Lung (tissue), 12 donors: ENCODE results near the gene DCAF10. TPM values are rescaled to one million over a fixed set of nuclear protein-coding genes. Genes with fewer than 3 reads are reported as not detected.

Source experiments
- ATAC-seq: fragments of 200-7000 bp; cut with Tn5 transposase; one replicate; pipeline ENCODE4 v1.9.1; 2020; ENCODE audit warnings: moderate number of reproducible peaks; ENCODE audit not compliant: insufficient read depth, low FRiP score
- DNase-seq, 3 donors: peaks; one replicate each; pipeline ENCODE4 v3.0.0-alpha.2; 2013 to 2017
- H3K27ac ChIP-seq, 2 donors: one replicate each; pipeline ENCODE4 v1.5.1; 2013; ENCODE audit warnings: mild to moderate bottlenecking in 2 of 2, moderate library complexity in 2 of 2, control low read depth in 1 of 2, inconsistent platforms in 1 of 2, low read depth in 1 of 2, low read length in 1 of 2
- H3K27me3 ChIP-seq, 3 donors: one replicate each; pipeline ENCODE4 v1.5.1; 2013; ENCODE audit warnings: low read length in 2 of 3; ENCODE audit not compliant: control insufficient read depth in 3 of 3, insufficient read depth in 3 of 3
- H3K36me3 ChIP-seq, 4 donors: one replicate each; pipeline ENCODE4 v1.5.1; 2013; ENCODE audit warnings: low read length in 4 of 4, mild to moderate bottlenecking in 1 of 4, moderate library complexity in 1 of 4; ENCODE audit not compliant: control insufficient read depth in 4 of 4, insufficient read depth in 4 of 4
- H3K4me1 ChIP-seq, 5 donors: one replicate each; pipeline ENCODE4 v1.5.1; 2013; ENCODE audit warnings: low read length in 5 of 5, mild to moderate bottlenecking in 2 of 5, moderate library complexity in 1 of 5; ENCODE audit not compliant: control insufficient read depth in 5 of 5, insufficient read depth in 5 of 5
- H3K4me3 ChIP-seq: one replicate; pipeline ENCODE4 v1.5.1; 2013; ENCODE audit warnings: mild to moderate bottlenecking, control low read depth, moderate library complexity
- H3K9ac ChIP-seq, 2 donors: one replicate each; pipeline ENCODE4 v1.5.1; 2013; ENCODE audit warnings: low read length in 2 of 2, control low read depth in 1 of 2; ENCODE audit not compliant: insufficient read depth in 1 of 2
- H3K9me3 ChIP-seq, 4 donors: one replicate each; pipeline ENCODE4 v1.5.1; 2013; ENCODE audit warnings: low read length in 3 of 4, mild to moderate bottlenecking in 1 of 4, moderate library complexity in 1 of 4; ENCODE audit not compliant: control insufficient read depth in 4 of 4, insufficient read depth in 3 of 4
- WGBS, 2 donors: extraction: QIAGEN DNeasy Blood & Tissue Kit; methylation state at CpG; one replicate each; pipeline ENCODE4 v1.1.7; 2013; 5-methylcytosine and 5-hydroxymethylcytosine counted together
- polyA plus RNA-seq, 2 donors: library from polyadenylated mRNA; stranded (reverse); fragments of 200-250 nt; gene quantifications; one replicate each; pipeline ENCODE4 v1.2.1, GENCODE V29; 2013
- total RNA-seq, 2 donors: library from RNA; depleted of rRNA in 1 of 2; stranded (reverse); fragments of >200 nt in 1 of 2; gene quantifications; one replicate each; pipeline ENCODE4 v1.2.1, GENCODE V29; 2014 to 2021
- TF ChIP-seq, protein P1 (sequence below): IDR thresholded peaks from 2 replicates; pipeline ENCODE4 v1.5.1; 2012; ENCODE audit warnings: mild to moderate bottlenecking; ENCODE audit errors: control extremely low read depth, extremely low read depth
- donor health status: control.
- donor health status: control.
- donor health status: Bipolar disorder and iron deficiency.
- donor health status: healthy.
- donor health status: DM: yes; HTN: yes; CAD: no.

Gene DCAF10
- total and polyA plus RNA-seq, 4 donors: 5.8 to 35.5 (median 13.8) TPM

DNA sequence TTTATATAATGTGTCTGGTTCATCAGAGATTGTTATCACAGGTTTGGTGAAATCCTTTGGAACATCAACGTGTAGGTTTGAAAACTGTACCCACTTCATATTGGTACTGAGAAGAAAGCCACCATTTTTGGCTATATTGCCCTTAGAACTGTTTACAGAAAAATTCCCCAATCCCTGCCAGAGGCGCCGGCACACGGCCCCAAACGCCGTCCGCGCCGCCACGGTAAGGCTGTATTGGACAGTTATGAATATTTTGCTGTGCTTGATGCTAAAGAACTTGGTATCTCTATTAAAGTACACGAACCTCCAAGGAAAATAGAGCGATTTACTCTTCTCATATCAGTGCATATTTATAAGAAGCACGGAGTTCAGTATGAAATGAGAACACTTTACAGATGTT lies 35.2 kb downstream of the DCAF10 start:
- WGBS, 2 donors: 97 to 98% methylated on average over 13 of the region's 13 CpGs
- TF ChIP-seq, protein P1, sequence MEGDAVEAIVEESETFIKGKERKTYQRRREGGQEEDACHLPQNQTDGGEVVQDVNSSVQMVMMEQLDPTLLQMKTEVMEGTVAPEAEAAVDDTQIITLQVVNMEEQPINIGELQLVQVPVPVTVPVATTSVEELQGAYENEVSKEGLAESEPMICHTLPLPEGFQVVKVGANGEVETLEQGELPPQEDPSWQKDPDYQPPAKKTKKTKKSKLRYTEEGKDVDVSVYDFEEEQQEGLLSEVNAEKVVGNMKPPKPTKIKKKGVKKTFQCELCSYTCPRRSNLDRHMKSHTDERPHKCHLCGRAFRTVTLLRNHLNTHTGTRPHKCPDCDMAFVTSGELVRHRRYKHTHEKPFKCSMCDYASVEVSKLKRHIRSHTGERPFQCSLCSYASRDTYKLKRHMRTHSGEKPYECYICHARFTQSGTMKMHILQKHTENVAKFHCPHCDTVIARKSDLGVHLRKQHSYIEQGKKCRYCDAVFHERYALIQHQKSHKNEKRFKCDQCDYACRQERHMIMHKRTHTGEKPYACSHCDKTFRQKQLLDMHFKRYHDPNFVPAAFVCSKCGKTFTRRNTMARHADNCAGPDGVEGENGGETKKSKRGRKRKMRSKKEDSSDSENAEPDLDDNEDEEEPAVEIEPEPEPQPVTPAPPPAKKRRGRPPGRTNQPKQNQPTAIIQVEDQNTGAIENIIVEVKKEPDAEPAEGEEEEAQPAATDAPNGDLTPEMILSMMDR: no peak
- ATAC-seq (no peak), DNase-seq (no peak)
- no peak overlapping the region for H3K9ac ChIP-seq
- no peak overlapping the region for H3K27ac ChIP-seq
- H3K9me3 ChIP-seq: no peaks in the 10 kb centered on the region
- H3K36me3 ChIP-seq: peaks cover 0 to 1% (median 0%) of the 10 kb centered on the region in 4 donors
- H3K4me3 ChIP-seq: no peak overlapping the region
- H3K4me1 ChIP-seq: peaks cover 0 to 2% (median 0%) of the 10 kb centered on the region in 5 donors
- H3K27me3 ChIP-seq: no peaks in the 10 kb centered on the region

DNA sequence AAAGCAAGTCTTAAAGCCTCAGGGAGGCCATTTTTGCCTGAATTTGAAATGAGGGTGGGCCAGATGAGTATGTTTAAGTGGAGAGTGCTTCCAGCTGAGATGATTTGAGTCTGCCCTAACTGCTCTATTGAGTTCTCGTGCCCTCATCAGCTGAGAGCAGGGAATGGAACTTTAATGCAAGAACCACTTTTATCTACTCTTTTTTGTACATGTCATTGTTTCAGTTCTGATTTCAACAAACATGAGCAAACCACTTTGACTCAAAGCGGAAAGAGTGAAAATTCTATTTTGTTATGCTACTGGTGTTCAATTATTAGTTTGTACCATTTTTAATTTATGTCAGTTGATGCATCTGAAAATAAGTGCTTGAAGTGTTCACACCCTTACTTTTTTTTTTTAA lies 35.8 kb downstream of the DCAF10 start:
- Histone ChIP-seq H3K4me1 (peaks cover 0 to 4% (median 0%) of the 10 kb centered on the region in 5 donors), H3K27me3 (no peaks in the 10 kb centered on the region), H3K36me3 (peaks cover 0 to 1% (median 0%) of the 10 kb centered on the region in 4 donors), H3K27ac (no peak overlapping the region), H3K4me3 (no peak overlapping the region), H3K9ac (no peak overlapping the region), H3K9me3 (no peaks in the 10 kb centered on the region)
- 91% methylated on average over 2 of the region's 2 CpGs for WGBS, 2 donors
- no peak for ATAC-seq
- DNase-seq: no peak
- TF ChIP-seq, protein P1: no peak

DNA sequence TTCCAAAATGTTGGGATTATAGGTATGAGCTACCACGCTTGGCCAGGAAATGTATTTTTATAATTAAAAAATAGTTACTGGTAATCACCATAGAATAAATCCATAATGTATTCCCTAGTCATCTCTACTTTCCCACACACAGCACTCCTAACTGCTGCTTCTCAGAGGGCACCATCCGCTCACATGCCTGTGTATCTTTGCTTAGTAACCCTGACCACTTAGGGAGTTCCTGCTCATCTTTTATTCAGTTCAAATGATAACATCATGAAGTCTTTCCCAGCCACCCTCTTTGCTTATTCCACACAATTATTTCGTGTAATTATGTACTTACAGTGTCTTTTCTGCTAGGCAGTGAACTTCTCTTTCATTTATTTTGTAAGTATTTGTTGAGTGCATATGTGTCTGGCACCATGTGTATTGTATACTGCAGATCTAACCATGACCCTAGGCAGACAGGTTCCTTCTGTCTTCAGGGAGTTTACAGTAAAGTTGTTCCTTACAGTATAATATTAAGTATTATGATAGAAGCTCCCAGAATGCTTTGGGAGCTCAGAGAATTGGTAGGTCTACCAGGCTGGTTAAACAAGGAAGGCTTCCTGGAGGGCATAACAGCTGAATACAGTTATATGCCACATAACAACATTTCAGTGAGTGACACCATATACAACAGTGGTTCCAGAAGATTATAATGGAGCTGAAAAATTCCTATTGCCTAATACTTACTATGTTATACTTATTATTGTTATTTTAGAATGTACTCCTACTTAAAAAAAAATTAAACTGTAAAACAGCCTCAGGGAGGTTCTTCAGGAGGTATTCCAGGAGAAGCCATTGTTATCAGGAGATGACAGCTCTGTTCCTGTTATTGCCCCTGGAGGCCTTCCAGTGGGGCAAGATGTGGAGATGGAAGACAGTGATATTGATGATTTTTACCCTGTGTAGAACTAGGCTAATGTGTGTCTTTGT lies 39.2 kb downstream of the DCAF10 start:
- WGBS, 2 donors: 97% methylated on average over 3 of the region's 3 CpGs
- TF ChIP-seq, protein P1: no peak
- Histone ChIP-seq H3K4me3 (no peak overlapping the region), H3K27me3 (no peaks in the 10 kb centered on the region), H3K4me1 (peaks cover 0 to 4% (median 0%) of the 10 kb centered on the region in 5 donors), H3K36me3 (peaks cover 0 to 7% (median 1%) of the 10 kb centered on the region in 4 donors), H3K27ac (no peak overlapping the region), H3K9me3 (no peaks in the 10 kb centered on the region), H3K9ac (no peak overlapping the region)
- ATAC-seq (no peak), DNase-seq (peak in 1 of 3 donors; percentile 2)
